HG02840 (cell line): ENCODE data around the gene THAP7.
"Not testable (repeated sequence)": the region's sequence is repeated elsewhere in the genome, so short reads cannot be mapped to it uniquely, and the experiment has no call there.

Experiments
- ATAC-seq: cut with Tn5 transposase; IDR thresholded peaks from one replicate; pipeline ENCODE4 v1.9.1; 2021; ENCODE audit warnings: mild to moderate bottlenecking, moderate library complexity, moderate number of reproducible peaks; ENCODE audit not compliant: unreplicated experiment, low FRiP score

The THAP7 gene

GRCh38 chr22:20980938-20981722 is 20.8 kb downstream of the THAP7 start:
- ATAC-seq, result no peak

GRCh38 chr22:20980523-20980922 is 21.4 kb downstream of the THAP7 start:
- no peak for ATAC-seq

GRCh38 chr22:20979940-20980453 is 21.9 kb downstream of the THAP7 start:
- ATAC-seq, result no peak

- ATAC-seq, result no peak
Observed at GRCh38 chr22:20979243-20979809, 22.6 kb downstream of the THAP7 start.

- no peak for ATAC-seq
Observed at GRCh38 chr22:20978419-20978818, 23.5 kb downstream of the THAP7 start.

DNA sequence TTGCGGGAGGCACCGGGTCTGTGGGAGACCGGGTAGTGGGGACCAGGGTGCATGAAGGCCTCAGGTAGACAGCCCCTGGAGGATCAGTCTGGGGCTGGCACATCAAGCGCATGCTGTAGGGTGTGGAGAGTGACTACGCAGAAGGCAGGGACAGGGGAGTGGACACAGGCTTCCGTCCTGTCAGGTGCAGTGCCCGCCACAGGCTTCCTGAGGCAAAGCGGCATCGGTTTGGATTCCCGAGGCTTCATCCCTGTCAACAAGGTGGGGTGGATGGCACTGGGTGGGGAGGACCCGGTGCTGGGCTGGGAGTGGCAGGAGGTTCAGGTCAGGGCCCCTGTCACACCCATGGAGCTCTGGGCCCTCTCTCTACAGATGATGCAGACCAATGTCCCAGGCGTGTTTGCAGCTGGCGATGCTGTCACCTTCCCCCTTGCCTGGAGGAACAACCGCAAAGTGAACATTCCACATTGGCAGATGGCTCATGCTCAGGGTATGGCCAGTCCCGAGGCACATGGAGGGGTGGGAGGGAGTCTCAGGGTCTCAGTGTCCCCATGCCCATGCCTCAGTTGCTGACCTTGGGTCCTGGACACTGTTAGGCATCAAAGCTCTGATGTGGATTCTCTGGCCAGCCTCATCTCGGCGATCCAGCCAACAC is 24.3 kb downstream of the THAP7 start:
- ATAC-seq, result no peak

DNA sequence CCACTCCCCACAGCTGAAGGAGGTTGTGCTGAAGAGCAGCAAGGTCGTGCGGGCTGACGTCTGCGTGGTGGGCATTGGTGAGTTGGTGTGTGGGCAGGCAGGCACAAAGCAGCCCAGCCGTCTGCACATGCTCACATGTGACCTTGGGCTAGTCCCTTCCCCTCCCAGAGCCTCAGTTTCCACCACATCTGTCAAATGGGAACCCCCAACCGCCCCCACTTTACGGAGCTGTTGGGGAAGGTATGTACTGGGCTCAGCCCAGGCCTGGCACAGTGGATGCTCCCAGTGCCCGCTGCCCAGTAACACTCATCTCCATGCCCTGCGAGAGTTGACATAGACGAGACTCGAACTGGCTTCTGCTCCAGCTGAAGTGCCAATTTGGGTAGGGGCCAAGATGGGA is 24.9 kb downstream of the THAP7 start:
- no peak for ATAC-seq

GRCh38 chr22:20976291-20976877 is 25.5 kb downstream of the THAP7 start:
- no peak for ATAC-seq

- ATAC-seq, result no peak
Observed at GRCh38 chr22:20975541-20976290, 26.2 kb downstream of the THAP7 start.

GRCh38 chr22:20974336-20974955 is 27.5 kb downstream of the THAP7 start:
- ATAC-seq, result no peak

DNA sequence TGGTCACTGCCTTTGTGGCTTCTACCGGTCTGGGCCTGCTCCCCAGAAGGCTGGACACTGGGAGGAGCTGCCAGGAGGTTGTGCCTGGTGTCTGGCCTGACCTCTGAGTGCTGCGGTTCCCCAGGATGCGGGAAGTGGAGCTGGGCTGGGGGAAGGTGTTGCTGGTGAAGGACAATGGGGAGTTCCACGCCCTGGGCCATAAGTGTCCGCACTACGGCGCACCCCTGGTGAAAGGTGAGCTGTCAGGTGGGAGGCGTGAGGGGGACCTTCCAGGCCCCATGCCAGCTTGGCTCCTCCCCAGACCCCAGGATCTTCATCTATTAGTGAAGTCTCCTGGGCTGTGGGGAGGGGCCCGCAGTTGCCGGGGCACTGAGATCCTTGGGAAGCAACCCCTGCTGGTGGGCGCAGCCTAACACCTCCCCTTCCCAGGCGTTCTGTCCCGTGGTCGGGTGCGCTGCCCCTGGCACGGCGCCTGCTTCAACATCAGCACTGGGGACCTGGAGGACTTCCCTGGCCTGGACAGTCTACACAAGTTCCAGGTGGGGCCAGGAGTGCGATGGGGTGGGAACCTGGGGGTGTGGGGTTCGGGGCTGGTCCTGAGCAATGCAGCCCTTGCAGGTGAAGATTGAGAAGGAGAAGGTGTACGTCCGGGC is 28.2 kb downstream of the THAP7 start:
- no peak for ATAC-seq

DNA sequence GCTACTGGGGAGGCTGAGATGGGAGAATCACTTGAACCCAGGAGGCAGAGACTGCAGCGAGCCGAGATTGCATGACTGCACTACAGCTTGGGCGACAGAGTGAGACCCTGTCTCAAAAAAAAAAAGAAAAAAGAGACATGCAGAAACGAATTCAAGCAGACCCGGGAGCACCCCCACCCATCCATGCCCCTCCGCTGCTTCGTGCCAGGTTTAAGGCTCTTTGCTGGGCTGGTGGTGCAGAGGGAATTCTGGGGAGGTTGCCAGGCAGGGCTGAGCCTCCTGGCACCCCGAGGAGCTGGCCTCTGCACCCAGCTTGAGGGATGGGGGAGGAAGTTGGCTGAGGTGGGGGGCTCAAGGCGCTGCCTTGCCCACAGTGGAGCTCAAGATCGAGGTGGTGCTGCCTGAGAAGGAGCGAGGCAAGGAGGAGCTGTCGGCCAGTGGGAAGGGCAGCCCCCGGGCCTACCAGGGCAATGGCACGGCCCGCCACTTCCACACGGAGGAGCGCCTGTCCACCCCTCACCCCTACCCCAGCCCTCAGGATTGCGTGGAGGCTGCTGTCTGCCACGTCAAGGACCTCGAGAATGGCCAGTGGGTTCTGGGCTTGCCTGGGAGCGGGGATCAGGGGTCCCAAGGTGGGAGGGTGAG is 28.9 kb downstream of the THAP7 start:
- no peak for ATAC-seq

- ATAC-seq, result not testable (repeated sequence)
Observed at GRCh38 chr22:20972014-20972694, 29.8 kb downstream of the THAP7 start.

DNA sequence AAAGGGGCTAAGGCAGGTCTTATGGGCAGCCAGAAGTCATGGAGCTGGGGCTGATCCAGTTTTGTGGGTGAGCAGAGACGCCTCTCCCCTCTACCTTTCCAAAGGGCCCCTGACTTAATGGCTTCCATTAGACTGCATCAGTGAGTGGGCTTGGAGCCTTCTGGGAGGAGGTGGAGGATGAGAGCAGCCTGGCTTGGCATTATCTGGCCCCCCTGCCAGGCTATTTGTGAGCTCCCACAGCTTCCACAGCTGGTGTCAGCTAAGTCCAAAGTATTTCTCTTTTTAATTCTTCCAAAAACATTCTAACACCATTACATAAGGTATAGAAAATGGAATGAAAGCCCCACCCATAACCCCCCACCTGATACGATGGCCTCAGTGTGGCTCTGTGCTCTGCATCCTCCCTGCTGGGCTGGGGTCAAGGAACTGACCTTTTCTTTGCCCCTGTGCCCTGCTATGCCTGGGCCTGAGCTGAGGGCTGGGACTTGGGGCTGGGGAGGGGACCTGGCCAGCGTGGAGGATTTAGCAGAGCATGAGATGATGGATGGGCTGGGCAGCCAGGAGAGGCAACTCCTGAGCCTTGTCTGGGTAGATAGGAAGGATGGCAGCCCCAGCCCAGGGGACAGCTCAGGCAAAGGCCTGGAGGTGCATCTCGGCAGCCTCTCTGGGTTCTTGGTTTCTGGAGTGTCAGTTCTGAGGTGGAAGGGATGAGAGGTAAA is 30.8 kb downstream of the THAP7 start:
- ATAC-seq, result no peak

DNA sequence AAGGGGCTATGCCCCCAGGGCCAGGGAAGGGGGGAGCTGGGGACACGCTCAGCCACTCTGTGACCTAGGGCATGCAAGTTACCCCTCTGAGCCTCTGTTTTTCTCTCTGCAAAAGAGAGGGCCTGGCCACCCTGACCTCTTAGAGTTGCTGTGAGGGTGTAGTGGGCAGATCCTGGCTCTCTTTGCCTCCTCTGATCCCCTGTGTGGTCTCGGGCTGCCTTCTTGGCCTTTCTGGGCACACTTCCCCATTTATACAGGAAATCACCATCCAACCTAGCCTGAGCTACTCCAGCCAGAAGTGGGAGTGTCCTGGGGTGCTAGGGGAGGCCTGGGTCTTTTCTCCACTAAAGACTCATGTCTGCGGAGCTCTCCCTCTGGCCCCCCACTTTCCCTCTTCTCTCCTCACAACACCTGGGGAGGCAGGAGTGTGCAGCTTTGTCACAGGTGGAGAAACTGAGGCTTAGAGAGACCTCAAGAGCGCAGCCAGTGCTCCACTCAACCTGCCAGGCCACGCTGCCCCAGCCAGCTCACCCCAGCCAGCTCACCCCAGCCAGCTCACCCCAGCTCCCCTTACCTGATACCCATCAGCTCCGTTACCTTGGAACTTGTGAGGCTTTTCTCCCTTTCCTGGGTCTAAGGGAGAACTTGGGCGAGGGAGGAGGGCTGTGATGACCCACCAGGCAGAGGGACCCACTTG is 33.5 kb downstream of the THAP7 start:
- no peak for ATAC-seq

DNA sequence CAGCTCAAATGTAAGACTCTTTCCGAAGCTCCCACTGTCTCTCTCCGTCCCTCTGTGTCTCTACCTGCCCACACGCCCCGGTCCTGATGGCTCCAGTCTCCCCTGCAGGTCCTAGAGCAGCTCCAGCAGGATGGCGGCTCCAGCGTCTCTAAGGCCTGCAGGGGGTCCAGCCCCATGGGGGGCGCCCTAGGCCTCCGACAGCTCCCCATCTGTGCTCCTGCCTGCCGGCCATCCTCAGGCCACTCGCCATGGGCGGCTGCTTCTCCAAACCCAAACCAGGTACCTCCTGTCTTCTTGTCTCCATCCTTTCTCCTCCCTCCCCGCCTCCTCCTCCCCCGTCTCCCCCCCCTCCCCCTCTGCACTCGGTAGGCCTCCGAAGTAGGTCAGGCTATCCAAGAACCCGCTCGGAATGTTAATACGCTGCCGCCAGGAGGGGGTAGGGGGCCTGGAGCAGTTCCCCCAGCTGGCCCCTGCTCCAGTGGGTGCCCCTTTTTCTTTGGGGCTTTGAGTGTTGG is 34.2 kb downstream of the THAP7 start:
- ATAC-seq, result no peak
